Measurements from ENCODE around the gene SUV39H2. TPM values are rescaled to one million over a fixed set of nuclear protein-coding genes. Genes with fewer than 3 reads are reported as not detected.

SUV39H2 gene, protein sequence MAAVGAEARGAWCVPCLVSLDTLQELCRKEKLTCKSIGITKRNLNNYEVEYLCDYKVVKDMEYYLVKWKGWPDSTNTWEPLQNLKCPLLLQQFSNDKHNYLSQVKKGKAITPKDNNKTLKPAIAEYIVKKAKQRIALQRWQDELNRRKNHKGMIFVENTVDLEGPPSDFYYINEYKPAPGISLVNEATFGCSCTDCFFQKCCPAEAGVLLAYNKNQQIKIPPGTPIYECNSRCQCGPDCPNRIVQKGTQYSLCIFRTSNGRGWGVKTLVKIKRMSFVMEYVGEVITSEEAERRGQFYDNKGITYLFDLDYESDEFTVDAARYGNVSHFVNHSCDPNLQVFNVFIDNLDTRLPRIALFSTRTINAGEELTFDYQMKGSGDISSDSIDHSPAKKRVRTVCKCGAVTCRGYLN
- 18.3 to 23.1 TPM (median 20.3 TPM) in 5 replicates for total RNA-seq (2022; extraction: Qiagen RNA extraction)

DNA sequence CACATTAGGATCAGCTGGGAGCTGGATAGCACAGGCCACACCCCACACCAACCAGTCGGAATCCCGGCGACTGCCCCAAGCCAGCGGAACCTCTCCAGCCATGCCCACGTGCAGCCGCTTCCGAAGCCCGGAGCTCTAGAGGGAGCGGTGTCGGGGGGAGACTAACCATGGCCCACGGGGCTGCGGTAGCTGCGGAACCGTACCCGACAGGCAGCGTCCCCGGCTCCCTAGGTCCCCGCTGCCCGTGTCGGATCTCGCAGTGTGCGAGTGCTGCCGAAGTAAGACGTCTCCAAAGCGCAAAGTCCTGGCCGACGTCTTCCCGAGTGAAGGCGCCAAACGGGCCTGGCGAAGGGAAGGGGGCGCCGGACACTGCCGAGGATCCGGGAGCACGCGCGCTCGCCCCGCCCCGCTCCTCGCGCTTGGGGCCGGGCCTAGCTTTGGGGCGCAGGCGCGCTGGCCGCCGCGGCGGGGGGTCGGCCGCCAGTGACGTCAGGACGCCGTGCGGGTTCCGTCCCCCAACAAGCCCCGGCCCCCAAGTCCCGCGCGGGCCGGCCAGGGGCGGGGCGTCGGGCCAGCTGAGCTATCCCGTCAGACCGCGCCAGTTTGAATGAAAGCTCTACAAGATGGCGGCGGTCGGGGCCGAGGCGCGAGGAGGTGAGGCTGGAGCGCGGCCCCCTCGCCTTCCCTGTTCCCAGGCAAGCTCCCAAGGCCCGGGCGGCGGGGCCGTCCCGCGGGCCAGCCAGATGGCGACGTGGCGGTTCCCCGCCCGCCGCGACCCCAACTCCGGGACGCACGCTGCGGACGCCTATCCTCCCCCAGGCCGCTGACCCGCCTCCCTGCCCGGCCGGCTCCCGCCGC lies at the start of gene SUV39H2:
TSS of gene SUV39H2 (plus strand) at position 601 of the 858 bp plus-strand sequence. CDS start at position 624, 23 bp downstream.

DNA sequence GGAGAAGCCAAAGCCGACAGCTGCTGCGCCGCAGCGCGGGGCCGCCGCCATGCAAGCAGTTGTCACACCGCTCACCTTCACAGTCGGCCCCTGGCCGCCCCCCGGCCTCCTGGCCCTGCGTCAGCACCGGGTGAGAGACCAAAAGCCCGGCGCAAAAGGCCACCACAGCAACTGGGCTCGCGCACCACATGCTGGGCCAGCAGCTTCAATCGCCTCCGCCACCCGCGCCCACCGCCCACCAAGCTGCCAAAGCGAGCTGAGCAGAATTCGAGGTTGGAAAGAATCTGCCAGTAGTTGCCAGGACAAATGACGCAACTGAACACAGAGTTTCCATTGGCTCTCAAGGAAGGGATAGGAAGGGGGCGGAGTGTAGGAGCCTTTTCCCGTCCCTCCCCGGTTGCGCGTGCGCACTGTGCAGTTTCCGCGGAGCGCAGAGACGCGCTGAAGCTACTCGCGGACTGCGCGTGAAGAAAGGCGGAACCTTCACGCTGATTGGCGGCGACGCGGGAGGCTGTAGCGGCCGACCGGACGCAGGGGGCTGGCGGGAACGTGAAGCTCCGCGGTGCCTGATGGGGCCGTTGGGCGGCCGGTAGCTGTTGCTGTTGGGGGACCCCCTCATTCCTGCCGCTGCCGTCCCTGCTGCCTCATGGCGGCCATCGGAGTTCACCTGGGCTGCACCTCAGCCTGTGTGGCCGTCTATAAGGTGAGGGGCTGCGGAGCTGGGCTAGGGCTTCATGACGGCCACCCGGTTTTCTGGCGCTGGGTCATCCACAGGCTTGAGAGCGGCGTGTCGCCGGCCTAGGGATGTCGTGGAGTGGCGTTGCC lies 40.7 kb upstream of the SUV39H2 start, which contains the start of the genes CDNF, HSPA14 and MSANTD7:
TSS of gene CDNF (minus strand) at position 281 of the 825 bp plus-strand sequence. CDS start at position 190, 91 bp downstream.
TSS of gene HSPA14 (plus strand) at position 550 of the 825 bp plus-strand sequence. CDS start at position 647, 97 bp downstream.
TSS of gene MSANTD7 (plus strand) at position 550 of the 825 bp plus-strand sequence. CDS start 3,979 bp downstream, outside the sequence.

Other genes starting within 250 kb of the SUV39H2 start
- 100 to 136 TPM (median 120 TPM) in 5 replicates for gene FAM107B, start 104.0 kb upstream of the SUV39H2 start, total RNA-seq (2022; extraction: Qiagen RNA extraction)
- 0.86 to 2.1 TPM (median 1.3 TPM) in 5 replicates for gene CDNF, start 40.8 kb upstream of the SUV39H2 start, total RNA-seq (2022; extraction: Qiagen RNA extraction)
- 39.5 to 43.0 TPM (median 42.3 TPM) in 5 replicates for gene HSPA14, start 40.6 kb upstream of the SUV39H2 start, total RNA-seq (2022; extraction: Qiagen RNA extraction)
- gene MSANTD7, start 40.6 kb upstream of the SUV39H2 start, total RNA-seq (2022; extraction: Qiagen RNA extraction) = 10.8 to 11.9 TPM (median 10.9 TPM) in 5 replicates
- gene DCLRE1C, start 75.2 kb downstream of the SUV39H2 start, total RNA-seq (2022; extraction: Qiagen RNA extraction) = 4.6 to 7.4 TPM (median 6.5 TPM) in 5 replicates
- gene MEIG1, start 80.5 kb downstream of the SUV39H2 start, total RNA-seq (2022; extraction: Qiagen RNA extraction) = 0.41 to 1.2 TPM (median 0.77 TPM) in 5 replicates
- 0.90 to 1.1 TPM (median 1.0 TPM) in 5 replicates for gene OLAH, start 165.1 kb downstream of the SUV39H2 start, total RNA-seq (2022; extraction: Qiagen RNA extraction)
- 1.2 to 1.5 TPM (median 1.4 TPM) in 5 replicates for gene ACBD7, start 209.9 kb downstream of the SUV39H2 start, total RNA-seq (2022; extraction: Qiagen RNA extraction)
- 33.7 to 36.6 TPM (median 34.6 TPM) in 5 replicates for gene RPP38, start 218.5 kb downstream of the SUV39H2 start, total RNA-seq (2022; extraction: Qiagen RNA extraction)

Data from A549 treated with dexamethasone at 1 μM for 4 hours (cell line).